NCI-H460 (cell line): Measurements from ENCODE around the gene NPTX1. TPM values are rescaled to one million over a fixed set of nuclear protein-coding genes. Genes with fewer than 3 reads are reported as not detected.

ENCODE experiments used
- DNase-seq: peaks from one replicate; pipeline ENCODE4 v3.0.0-alpha.2; 2016; ENCODE audit warnings: low read depth; ENCODE audit errors: extremely low read depth
- total RNA-seq: library from RNA; depleted of rRNA; stranded (reverse); fragments of >200 nt; shearing (Covaris generic); gene quantifications from 2 replicates; pipeline ENCODE4 v1.2.3, GENCODE V29; 2014

NPTX1 gene
- total RNA-seq, 1 experiment from 2014 or later: 0.67 TPM

GRCh38 chr17:80481284-80482057 lies 5.1 kb upstream of the NPTX1 start:
- no peak for DNase-seq

GRCh38 chr17:80480248-80480647 lies 3.8 kb upstream of the NPTX1 start:
- DNase-seq: no peak

- DNase-seq: no peak
These were observed 2.8 kb upstream of the NPTX1 start for GRCh38 chr17:80479246-80479566.

- DNase-seq: no peak
These were observed 2.3 kb upstream of the NPTX1 start for GRCh38 chr17:80478487-80479245.

- peak; percentile 33 for DNase-seq
These were observed 1.5 kb upstream of the NPTX1 start for GRCh38 chr17:80477647-80478478.

- no peak for DNase-seq
These were observed 655 bp upstream of the NPTX1 start for GRCh38 chr17:80476877-80477646.

- no peak for DNase-seq
These were observed 1.2 kb downstream of the NPTX1 start for GRCh38 chr17:80474961-80475909.

GRCh38 chr17:80474231-80474960 lies 2.0 kb downstream of the NPTX1 start:
- DNase-seq: peak; percentile 45

- DNase-seq: no peak
These were observed 2.7 kb downstream of the NPTX1 start for GRCh38 chr17:80473701-80474100.

- DNase-seq: no peak
These were observed 3.4 kb downstream of the NPTX1 start for GRCh38 chr17:80472996-80473395.

- DNase-seq: no peak
These were observed 4.5 kb downstream of the NPTX1 start for GRCh38 chr17:80471922-80472321.

GRCh38 chr17:80470603-80471002 lies 5.8 kb downstream of the NPTX1 start:
- no peak for DNase-seq

- no peak for DNase-seq
These were observed 6.7 kb downstream of the NPTX1 start for GRCh38 chr17:80469667-80470066.

- no peak for DNase-seq
These were observed 7.5 kb downstream of the NPTX1 start for GRCh38 chr17:80468781-80469493.

- DNase-seq: no peak
These were observed 8.2 kb downstream of the NPTX1 start for GRCh38 chr17:80468242-80468641.

GRCh38 chr17:80466188-80466705 lies 10.2 kb downstream of the NPTX1 start:
- no peak for DNase-seq

- DNase-seq: no peak
These were observed 11.0 kb downstream of the NPTX1 start for GRCh38 chr17:80465327-80465974.
